ENCODE results near the gene PRODH2. TPM values are rescaled to one million over a fixed set of nuclear protein-coding genes. Genes with fewer than 3 reads are reported as not detected.
A peak's percentile ranks its signal among the peaks of the same experiment; 100 is the strongest.

The PRODH2 gene
- total RNA-seq, 1 experiment from 2014 or later = not detected

GRCh38 chr19:35775298-35776101 lies 37.1 kb downstream of the PRODH2 start, which contains the start of gene ARHGAP33 (continued):
- no peak for TF ChIP-seq ZNF425 (CRISPR knock-in tag; conservative IDR thresholded peaks at IDR 0.05)

GRCh38 chr19:35775046-35775297 lies 37.7 kb downstream of the PRODH2 start:
- DNase-seq (ENCODE audit: low spot score) = no peak
- no peak for ATAC-seq
- no peaks in the 10 kb centered on the region for H3K9me3 Mint-ChIP-seq
- H3K36me3 Mint-ChIP-seq = no peaks in the 10 kb centered on the region
- peaks cover 30% of the 10 kb centered on the region for H3K27me3 Mint-ChIP-seq (ENCODE audit: low read depth)
- H3K4me1 Mint-ChIP-seq = peaks cover 30% of the 10 kb centered on the region
- no peak for TF ChIP-seq CBFB (CRISPR knock-in tag; IDR thresholded peaks at IDR 0.05; ENCODE audit: low read depth)
- TF ChIP-seq PRRX2 (CRISPR knock-in tag; IDR thresholded peaks at IDR 0.05) = no peak
- TF ChIP-seq GABPB1 (CRISPR knock-in tag; IDR thresholded peaks at IDR 0.05) = no peak
- no peak for TF ChIP-seq ZNF425 (CRISPR knock-in tag; conservative IDR thresholded peaks at IDR 0.05)
- no peak for TF ChIP-seq SOX15 (CRISPR knock-in tag; IDR thresholded peaks at IDR 0.05)
- TF ChIP-seq ZNF121 (CRISPR knock-in tag; IDR thresholded peaks at IDR 0.05) = no peak
- CTCF ChIA-PET = interaction anchor here (2.5 kb wide), 1 partner anchor 10 kb away, joined by 11 read pairs; no protein-coding TSS in a partner anchor
- no peak overlapping the region for H3K27ac Mint-ChIP-seq
- H3K4me3 Mint-ChIP-seq = peak overlapping the region; percentile 53
- POLR2A ChIA-PET = no interaction called here

- Mint-ChIP-seq H3K9me3 (no peaks in the 10 kb centered on the region), H3K27ac (no peak overlapping the region), H3K36me3 (no peaks in the 10 kb centered on the region), H3K4me3 (peak overlapping the region; percentile 53), H3K4me1 (peaks cover 30% of the 10 kb centered on the region), H3K27me3 (ENCODE audit: low read depth) (peaks cover 30% of the 10 kb centered on the region)
- DNase-seq (ENCODE audit: low spot score) = no peak
- ChIA-PET POLR2A (interaction anchor here (0.6 to 0.7 kb wide), 2 partner anchors 34 to 131 kb away, joined by 4 to 6 read pairs; no protein-coding TSS in a partner anchor), CTCF (interaction anchor here (2.5 kb wide), 1 partner anchor 10 kb away, joined by 11 read pairs; no protein-coding TSS in a partner anchor)
- no peak for ATAC-seq
- no peak for TF ChIP-seq ARID4B (CRISPR knock-in tag; IDR thresholded peaks at IDR 0.05; ENCODE audit: borderline replicate concordance)
- no peak for TF ChIP-seq PRRX2 (CRISPR knock-in tag; IDR thresholded peaks at IDR 0.05)
- no peak for TF ChIP-seq NFYB (CRISPR knock-in tag; conservative IDR thresholded peaks at IDR 0.05; ENCODE audit: low read depth)
- TF ChIP-seq ATF6 (CRISPR knock-in tag; IDR thresholded peaks at IDR 0.05) = no peak
- no peak for TF ChIP-seq ERG (CRISPR knock-in tag; IDR thresholded peaks at IDR 0.05)
- no peak for TF ChIP-seq ZNF416 (CRISPR knock-in tag; IDR thresholded peaks at IDR 0.05)
- no peak for TF ChIP-seq TEAD4 (CRISPR knock-in tag; IDR thresholded peaks at IDR 0.05)
- TF ChIP-seq RORB (CRISPR knock-in tag; IDR thresholded peaks at IDR 0.05) = no peak
- no peak for TF ChIP-seq JUN (CRISPR knock-in tag; IDR thresholded peaks at IDR 0.05)
- TF ChIP-seq ZNF425 (CRISPR knock-in tag; conservative IDR thresholded peaks at IDR 0.05) = no peak
- TF ChIP-seq ZMAT4 (CRISPR knock-in tag; IDR thresholded peaks at IDR 0.05) = no peak
Observed at GRCh38 chr19:35774274-35775045, 38.2 kb downstream of the PRODH2 start.

Data from WTC11 (cell line).